PFSK-1 (cell line): ENCODE measurements around the gene FBXL7.

Experiments used
- FOXP2 ChIP-seq: optimal IDR thresholded peaks from 2 replicates; pipeline ENCODE3; 2011; ENCODE audit warnings: borderline replicate concordance, control low read depth, inconsistent platforms; ENCODE audit not compliant: insufficient read depth; ENCODE audit errors: extremely low read length, extremely low read depth
- POLR2AphosphoS5 ChIP-seq: IDR thresholded peaks from 2 replicates; pipeline ENCODE4 v1.6.1; 2012; ENCODE audit warnings: low read depth, mild to moderate bottlenecking, control low read depth, low read length, moderate library complexity
- REST ChIP-seq, 2 experiments: IDR thresholded peaks; 2 replicates each; pipeline versions ENCODE4 v1.6.1 to v1.8.0; 2011 to 2012; ENCODE audit warnings: low read depth in 2 of 2, low read length in 2 of 2, control low read depth in 1 of 2, inconsistent platforms in 1 of 2, mild to moderate bottlenecking in 1 of 2, moderate library complexity in 1 of 2; ENCODE audit not compliant: insufficient read depth in 1 of 2
- SIN3A ChIP-seq: IDR thresholded peaks from 2 replicates; pipeline ENCODE4 v1.6.1; 2012; ENCODE audit warnings: mild to moderate bottlenecking, low read length, moderate library complexity, borderline replicate concordance; ENCODE audit not compliant: insufficient read depth
- TAF1 ChIP-seq: IDR thresholded peaks from 2 replicates; pipeline ENCODE4 v1.6.1; 2012; ENCODE audit warnings: low read length, control low read depth, borderline replicate concordance; ENCODE audit not compliant: insufficient read depth

Gene FBXL7

GRCh38 chr5:15704397-15704947 lies 204.5 kb downstream of the FBXL7 start:
- TF ChIP-seq SIN3A (no peak), FOXP2 (no peak), POLR2AphosphoS5 (no peak)

GRCh38 chr5:15707631-15708030 lies 207.7 kb downstream of the FBXL7 start:
- no peak for TF ChIP-seq FOXP2
- no peak for TF ChIP-seq TAF1
- TF ChIP-seq POLR2AphosphoS5: no peak
- TF ChIP-seq REST (IDR thresholded peaks at IDR 0.05; ENCODE audit: insufficient read depth in 1 of 2, low read depth in 2 of 2, low read length in 2 of 2): no peak
- TF ChIP-seq SIN3A: no peak

- no peak for TF ChIP-seq SIN3A
- no peak for TF ChIP-seq POLR2AphosphoS5
- no peak for TF ChIP-seq REST (IDR thresholded peaks at IDR 0.05; ENCODE audit: insufficient read depth in 1 of 2, low read depth in 2 of 2, low read length in 2 of 2)
- no peak for TF ChIP-seq TAF1
- TF ChIP-seq FOXP2: no peak
Measured at GRCh38 chr5:15711892-15712291, 211.9 kb downstream of the FBXL7 start.

- TF ChIP-seq TAF1: no peak
- TF ChIP-seq SIN3A: no peak
- no peak for TF ChIP-seq POLR2AphosphoS5
- TF ChIP-seq FOXP2: no peak
- no peak for TF ChIP-seq REST (IDR thresholded peaks at IDR 0.05; ENCODE audit: insufficient read depth in 1 of 2, low read depth in 2 of 2, low read length in 2 of 2)
Measured at GRCh38 chr5:15715535-15715934, 215.6 kb downstream of the FBXL7 start.

- no peak for TF ChIP-seq REST (IDR thresholded peaks at IDR 0.05; ENCODE audit: insufficient read depth in 1 of 2, low read depth in 2 of 2, low read length in 2 of 2)
- no peak for TF ChIP-seq SIN3A
Measured at GRCh38 chr5:15715967-15716366, 216.0 kb downstream of the FBXL7 start.
